DND-41 (cell line): ENCODE results near the gene KRT83.

ENCODE experiments used
- CTCF ChIP-seq: IDR thresholded peaks from 2 replicates; pipeline ENCODE4 v1.5.1; 2012; ENCODE audit warnings: borderline replicate concordance, low read length, moderate library complexity, mild to moderate bottlenecking; ENCODE audit not compliant: poor library complexity, severe bottlenecking; ENCODE audit errors: extremely low read depth
- EZH2 ChIP-seq: IDR thresholded peaks from 3 replicates; pipeline ENCODE4 v1.6.1; 2012; ENCODE audit warnings: borderline replicate concordance, low read depth, mild to moderate bottlenecking, moderate library complexity, low read length, inconsistent platforms; ENCODE audit not compliant: severe bottlenecking

GRCh38 chr12:52347016-52347415 lies 25.8 kb upstream of the KRT83 start:
- TF ChIP-seq CTCF: no peak
- no peak for TF ChIP-seq EZH2
